NCI-H2081 (cell line): ENCODE data around the gene CTNNA3.
A peak's percentile ranks its signal among the peaks of the same experiment; 100 is the strongest.

Source experiments
- DNase-seq, 2 experiments: peaks; one replicate each; lab custom pipeline; 2025; lab: John Stamatoyannopoulos, UW

Gene CTNNA3

DNA sequence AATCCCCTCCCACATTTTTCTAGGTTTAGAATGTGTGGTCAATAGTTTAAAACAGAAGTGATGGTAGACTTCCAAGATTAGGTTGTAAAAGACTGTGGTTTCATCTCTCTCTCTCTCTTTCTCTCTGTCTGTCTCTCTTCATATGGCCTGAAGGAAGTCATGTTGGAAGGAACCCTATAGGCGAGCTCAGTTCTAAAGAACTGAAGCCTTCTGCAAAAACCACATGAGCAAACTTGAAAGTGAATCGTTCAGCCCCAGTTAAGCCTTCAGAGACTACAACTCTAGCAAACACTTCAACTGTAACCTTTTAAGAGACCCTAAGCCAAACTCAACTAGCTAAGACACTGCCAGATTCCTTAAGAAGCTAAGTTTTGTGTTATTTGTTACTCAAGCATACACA is 1477.7 kb downstream of the CTNNA3 start:
- DNase-seq = no peak

DNA sequence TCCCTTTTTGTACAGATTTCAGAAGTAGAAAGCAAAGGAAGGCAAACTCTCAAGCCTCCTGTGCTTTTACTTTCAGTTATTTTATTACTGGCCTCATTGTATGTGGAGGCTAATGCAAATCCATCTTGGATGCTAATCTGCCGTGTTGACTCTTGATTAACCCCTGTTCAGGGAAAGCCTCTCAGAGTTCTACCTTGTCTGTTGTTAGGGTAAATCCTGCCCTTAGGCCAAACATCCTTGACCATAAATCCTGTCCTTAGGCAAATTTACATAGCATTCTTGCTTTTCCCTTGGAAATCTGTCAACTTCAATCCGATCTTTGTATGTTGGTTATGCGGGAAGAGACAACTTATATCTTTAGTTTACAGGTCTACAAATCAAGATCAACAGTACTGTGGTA is 1480.1 kb downstream of the CTNNA3 start:
- DNase-seq = no peak

DNA sequence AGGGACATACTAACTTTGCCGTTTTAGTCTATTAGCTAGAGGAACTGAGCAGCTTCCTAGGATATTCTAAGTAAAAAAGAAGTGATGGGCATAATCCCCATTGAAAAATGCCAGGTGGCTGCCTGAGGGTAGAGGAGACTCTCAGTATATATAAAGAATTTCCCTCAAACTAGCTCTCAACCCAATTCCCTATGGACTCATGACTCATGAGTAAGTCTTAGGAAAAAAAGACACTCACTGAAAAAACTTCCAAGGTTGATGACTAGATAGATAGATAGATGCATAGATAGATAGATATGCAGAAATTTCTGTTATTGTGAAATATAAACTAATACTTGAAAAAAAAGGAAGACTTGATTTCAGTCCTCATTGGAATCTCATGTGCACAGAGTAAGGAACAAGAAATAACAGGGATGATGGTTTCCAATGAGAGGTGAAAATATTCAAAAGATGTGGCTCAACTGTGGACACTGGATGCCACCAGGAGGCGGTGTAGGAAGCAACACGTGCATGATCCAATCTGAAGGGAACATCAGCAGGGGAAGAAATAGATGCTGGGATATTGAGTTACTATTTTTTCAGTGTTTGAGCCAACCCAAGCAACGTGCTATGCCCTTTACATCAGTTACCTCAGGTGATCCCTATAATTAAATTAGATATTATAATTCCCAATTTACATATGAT is 1481.1 kb downstream of the CTNNA3 start:
- no peak for DNase-seq

DNA sequence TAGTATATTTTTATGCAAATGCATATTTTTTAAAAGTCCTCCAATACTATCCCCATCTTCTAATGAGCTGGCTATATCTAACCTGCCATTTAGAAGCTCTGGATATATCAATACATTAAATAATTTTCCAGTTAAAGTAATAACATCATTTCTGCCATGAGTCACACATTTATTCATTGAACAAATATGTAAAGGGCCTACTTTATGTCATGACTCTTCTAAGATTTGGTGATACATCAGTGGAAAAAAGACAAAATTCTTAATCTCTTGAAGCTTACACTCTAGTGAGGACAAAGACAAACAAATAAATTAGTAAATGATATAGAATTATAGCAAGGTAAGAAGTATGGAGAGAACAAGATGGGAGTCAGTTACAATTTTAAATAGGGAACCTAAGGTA is 1487.0 kb downstream of the CTNNA3 start:
- DNase-seq = no peak

DNA sequence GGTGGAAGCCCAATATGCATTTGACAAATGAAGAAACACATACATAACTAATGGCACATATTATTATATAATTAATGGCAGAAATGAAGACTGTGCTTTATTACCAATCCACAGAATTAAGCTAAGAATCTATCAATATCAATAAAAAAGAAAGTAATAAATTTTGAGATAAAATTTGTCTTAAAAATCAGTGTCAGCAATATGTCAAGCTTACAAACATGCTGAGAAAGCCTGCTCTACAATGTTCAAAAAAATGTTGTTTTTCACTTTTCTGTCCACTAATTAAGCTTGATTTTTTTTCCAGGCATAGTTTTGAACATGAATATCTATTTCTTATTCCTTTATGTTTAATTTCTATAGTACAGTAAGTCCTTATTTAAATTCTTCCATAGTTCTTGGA is 1491.2 kb downstream of the CTNNA3 start:
- no peak for DNase-seq

DNA sequence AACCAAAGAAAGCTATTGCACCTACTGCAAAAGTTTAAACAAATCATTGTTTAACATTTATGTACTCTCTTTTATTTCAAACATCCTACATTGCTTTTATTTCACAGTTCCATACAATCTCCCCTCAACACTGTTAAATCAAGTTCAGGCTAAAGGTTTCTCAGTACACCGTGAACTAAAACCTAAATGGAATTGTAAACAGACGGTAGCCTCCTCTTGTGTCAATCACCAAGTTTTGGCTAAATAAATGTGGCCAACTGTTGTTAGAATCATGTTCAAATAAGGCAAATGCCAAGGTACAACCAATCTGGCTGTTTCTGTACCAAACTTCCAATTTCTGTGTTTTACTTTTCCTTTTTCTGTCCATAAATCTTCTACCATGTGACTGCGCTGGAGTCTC is 1493.9 kb downstream of the CTNNA3 start:
- DNase-seq = no peak

DNA sequence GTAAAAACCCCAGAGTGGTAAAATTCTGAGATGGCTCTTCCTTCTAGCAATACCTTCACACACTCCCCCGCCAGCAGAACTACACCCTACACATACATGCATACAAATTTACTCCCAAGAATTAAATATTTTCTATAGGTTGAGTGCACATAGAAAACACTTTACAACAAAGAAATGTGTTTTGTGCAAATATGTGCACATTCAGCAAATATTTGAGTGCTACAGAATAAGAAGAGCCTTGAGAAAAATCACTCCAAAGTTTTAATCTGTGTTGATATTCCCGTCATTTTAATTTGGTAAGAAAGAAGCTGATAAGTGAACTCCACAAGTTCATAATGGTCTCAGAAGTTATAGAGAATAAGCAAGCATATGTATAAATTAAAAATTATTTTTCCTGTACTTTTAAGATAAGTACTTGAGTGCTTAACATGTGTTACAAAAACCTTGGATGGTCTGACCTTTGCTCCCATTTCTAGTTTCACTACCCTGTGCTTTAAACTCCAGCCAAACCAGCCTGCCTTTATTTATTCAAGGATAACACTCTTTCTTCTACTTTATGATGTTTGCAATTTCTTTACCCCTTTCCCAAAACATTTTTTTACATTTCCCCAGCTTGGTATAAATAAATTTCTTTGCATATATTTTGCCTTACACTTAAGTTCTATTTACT is 1503.7 kb downstream of the CTNNA3 start:
- no peak for DNase-seq

DNA sequence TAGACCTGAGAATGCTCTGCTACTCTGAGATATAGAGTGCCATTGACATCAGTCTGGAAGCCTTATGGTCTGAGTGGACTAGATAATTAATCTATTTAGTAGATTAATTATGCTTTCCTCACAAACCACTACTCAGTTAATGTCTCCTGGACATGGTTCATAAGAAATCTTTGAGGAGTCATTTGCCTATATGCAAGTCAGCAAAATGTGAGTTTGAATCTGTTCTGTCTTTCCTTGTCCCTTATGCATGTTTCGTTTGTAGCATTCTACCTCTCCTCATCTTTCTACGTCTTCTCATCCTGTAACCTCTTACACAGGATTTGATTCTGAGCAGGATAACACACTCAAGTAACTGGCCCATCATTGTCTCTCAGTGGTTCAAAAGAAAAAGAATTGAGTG is 1505.6 kb downstream of the CTNNA3 start:
- no peak for DNase-seq

DNA sequence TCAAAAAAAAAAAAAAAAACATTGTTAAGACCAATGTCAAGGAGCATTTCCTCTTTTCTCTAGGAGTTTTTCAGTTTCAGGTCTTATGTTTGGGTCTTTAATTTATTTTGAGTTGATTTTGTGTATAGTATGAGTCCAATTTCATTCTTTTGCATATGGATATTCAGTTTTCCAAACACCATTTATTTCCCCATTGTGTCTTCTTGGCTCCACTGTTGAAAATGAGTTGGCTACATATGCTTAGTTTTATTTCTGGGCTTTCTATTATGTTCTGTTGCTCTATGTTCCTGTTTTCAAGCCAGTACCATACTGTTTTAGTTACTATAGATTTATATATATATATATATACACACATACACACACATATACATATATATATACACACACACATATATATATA is 1506.7 kb downstream of the CTNNA3 start:
- no peak for DNase-seq

DNA sequence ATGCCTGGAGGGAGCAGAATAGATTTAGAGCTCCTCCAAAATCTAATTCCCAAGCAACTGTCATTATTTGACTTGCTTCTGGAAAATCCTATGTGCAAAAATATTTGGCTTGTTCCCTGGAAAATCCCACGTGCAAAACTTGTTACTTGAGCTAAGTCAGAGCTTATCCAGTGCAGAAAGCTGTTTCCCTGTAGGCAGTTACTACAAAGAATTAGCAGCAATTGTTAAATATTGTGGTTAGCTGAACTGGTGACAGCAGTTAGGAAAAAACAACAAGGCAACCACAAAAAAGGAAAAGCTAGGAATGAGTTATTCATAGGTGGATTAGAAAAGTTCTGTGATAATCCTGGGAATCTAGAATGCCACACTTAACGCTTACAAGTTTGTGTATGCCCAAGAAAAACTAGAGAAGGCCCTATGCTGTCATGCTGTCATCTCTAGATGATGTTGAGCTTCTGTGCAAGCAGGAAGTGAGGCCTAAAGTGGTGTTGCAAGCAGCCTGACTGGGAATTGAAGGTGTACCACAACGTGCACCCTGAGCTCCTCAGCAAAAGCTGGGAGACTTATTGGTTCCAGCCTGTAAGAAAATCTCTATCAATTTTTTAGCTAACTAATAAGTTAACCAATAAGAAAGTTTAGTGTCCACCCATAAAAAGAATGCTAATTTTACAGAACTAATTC is 1508.8 kb downstream of the CTNNA3 start:
- DNase-seq = no peak

DNA sequence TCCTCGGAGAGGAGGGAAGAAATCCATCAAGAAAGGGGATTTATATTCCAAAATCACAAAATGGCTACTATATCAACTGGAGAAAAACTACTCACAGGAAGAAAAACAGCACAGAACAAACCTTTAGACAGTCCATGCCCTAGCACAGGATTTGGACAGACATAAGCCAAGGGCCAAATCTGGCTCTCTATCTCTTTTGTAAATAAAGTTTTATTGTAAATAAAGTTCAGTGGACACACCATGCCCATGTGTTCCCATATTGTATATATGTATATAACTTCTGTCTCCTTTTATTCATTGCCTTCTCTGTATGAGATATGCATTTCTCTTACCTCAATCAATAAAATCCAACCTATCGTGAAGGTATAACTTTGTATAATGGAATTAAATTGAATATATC is 1513.0 kb downstream of the CTNNA3 start:
- DNase-seq = no peak

DNA sequence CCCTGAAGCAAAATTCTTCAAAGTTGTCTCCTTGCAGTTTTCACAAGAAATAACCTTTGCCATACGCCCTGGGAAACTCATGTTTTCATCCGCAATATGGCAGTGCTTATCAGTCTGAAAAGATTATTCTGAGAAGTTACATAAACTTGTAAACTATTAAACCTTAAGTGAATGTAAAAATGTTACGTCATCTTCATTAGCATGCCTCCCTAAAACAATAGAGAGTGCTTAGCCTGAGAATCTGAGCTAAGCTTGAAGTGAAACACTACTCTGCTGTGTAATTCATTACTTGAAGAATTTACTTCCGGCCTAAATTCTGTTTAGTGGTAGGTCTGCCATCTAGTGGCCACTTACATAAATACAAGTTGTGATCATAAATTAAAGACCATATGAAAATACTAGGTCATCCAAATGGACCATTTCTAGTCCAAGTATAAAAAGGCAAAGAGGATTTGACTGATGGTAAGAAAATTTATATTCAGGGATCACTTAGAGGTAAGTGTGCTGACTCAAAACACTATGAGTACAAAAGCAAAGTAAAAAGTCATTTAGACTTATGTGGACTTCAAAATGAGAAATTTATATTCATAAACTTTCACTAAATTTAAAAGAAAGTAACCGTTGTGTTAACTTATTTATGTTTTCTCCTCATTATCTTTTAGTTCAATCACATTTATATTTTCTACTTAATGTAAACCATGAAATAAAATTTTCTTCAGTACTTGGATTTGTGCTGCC is 1515.2 kb downstream of the CTNNA3 start:
- peak; percentile 31 to 52 for DNase-seq

DNA sequence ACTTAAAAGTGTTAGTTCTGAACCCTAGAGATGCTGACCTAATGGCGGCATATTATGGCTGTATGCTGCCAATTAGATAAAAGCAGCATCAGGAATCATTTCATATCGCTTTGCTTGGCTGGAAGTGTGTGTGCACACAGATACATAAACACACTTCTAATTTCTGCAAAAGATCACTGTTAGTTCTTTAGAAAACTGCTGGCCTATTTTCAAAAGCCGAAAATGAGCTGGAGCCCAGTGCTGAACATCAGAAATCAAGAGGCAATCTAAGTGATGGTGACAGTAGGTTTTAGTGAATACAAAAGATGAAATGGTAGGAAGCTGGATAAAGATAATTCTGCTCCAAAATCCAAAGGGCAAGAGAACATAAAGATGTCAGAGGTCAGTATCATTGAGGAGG is 1516.0 kb downstream of the CTNNA3 start:
- no peak for DNase-seq

DNA sequence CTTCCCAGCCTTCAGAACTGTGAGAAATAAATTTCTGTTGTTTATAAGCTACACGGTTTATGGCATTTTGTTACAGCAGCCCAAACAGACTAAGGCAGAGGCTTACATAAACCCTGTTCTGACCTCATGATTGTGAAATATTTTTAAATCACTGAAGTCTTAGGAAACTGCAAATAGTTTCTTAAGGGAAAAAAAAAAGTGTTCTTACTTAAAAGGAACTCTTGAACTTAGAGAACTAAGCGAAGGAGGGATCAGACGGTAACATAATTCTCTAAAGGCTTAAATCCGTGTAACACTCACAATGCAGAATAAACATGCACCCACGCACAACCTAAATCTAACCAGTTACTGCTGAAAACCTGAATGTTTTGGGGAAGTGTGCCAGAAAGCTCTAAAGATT is 1519.2 kb downstream of the CTNNA3 start:
- no peak for DNase-seq

DNA sequence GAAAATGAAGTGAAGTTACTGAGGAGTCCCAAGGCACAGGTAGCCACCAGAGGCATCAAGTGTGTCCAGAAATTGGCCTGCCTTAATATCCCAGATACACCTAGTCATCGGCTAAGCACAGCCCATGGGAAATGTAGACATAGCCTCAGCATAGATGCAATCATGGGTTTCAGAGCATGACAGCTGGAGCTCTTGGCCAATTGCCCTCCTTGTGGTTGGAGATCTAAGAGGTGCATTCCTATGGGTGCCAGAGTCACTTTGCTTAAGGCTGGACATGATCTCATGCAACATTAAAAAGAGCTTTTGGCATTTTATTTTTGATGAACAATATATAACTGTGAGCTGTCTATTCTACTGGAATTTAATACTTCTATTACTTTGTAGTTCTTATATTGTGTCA is 1528.2 kb downstream of the CTNNA3 start:
- DNase-seq = no peak

DNA sequence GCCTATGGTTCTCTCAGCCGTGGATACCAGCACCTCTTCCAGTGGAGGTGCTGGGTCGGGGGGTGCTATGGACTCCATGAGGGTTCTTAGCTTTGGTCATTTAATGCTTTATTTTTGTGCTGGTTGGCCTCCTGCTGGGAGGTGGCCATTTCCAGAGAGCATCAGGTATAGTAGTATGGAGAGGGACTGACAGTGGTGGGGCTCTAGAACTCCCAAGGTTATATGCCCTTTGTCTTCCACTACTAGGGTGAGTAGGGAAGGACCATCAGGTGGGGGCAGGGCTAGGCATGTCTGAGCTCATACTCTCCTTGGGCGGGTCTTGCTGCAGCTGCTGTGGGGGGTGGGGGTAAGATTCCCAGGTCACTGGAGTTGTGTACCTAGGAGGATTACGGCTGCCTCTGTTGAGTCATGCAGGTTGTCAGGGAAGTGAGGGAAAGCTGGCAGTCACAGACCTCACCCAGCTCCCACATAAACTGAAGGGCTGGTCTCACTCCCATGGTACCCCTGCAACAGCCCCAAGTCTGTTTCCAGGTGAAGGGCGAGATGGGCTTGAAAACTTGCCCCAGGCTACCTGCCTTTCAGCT is 1533.3 kb downstream of the CTNNA3 start:
- no peak for DNase-seq

DNA sequence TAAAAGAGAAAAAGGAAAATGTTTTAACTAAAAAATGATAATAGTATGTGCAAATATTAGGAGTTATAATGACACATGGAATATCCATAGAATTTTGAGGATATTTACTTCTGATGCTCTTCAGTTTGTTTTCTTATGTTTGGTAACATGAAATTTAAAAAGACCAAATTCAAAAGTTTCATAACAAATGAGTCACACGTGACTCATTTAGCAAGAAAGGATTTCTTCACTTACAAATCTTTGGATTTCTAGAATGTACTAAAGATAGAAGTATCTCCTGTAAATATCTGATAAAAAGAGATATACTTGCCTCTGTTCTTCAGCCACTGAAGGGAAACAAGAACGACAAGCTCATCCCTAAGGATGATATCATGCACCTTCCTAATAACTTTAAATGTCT is 1544.6 kb downstream of the CTNNA3 start:
- no peak for DNase-seq

DNA sequence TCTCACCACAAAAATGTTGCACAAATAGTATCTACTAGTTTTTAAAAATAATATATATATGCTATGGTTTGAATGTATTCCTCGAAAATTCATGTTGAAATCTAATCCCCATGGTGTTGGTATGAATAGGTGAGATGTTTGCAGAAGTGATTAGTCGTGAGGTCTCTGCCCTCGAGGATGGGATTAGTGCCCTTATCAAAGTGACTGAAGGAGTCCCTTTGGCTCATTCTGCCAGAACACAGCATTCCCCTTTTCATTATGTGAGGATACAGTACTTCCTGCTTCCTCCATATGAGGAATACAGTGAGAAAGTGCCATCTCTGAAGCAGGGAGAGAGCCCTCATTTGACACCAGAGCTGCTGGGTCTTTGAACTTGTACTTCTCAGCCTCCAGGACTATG is 1547.7 kb downstream of the CTNNA3 start:
- DNase-seq = no peak

DNA sequence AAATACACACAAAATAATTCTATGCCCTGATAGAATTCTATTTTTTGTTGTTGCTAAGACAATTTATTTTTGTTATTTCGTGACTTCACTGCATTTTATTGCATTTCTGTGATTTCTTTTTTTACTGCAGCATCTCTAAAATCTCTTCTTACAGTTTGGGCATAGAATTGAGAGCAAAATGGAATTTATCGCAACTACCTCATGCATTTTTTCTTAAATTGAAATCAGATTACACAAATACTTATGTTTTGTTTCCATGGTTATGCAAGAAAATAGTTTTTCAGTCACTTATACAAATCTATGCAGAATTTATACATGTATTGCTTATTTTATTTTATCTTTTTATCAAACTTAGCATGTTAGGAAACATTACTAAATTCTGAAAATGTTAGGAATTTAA is 1552.0 kb downstream of the CTNNA3 start:
- no peak for DNase-seq

DNA sequence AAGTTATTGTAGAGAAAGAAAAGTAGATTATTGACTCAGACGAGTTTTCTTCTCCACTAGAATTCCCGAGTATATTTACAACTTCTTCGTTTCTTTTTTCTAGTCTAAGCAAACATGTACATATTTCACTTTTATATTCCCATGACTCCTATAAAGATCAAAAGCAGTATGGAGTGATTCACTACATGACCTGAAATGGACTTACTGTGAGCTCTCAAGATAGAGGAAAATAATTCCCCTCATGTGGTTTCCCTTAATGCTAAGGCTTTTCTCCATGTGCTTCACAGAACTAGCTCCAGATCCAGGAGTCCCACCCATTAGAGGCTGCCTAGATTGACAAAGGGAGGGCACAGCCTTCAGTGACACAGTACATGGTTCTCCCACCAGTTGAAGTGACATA is 1593.2 kb downstream of the CTNNA3 start:
- no peak for DNase-seq

DNA sequence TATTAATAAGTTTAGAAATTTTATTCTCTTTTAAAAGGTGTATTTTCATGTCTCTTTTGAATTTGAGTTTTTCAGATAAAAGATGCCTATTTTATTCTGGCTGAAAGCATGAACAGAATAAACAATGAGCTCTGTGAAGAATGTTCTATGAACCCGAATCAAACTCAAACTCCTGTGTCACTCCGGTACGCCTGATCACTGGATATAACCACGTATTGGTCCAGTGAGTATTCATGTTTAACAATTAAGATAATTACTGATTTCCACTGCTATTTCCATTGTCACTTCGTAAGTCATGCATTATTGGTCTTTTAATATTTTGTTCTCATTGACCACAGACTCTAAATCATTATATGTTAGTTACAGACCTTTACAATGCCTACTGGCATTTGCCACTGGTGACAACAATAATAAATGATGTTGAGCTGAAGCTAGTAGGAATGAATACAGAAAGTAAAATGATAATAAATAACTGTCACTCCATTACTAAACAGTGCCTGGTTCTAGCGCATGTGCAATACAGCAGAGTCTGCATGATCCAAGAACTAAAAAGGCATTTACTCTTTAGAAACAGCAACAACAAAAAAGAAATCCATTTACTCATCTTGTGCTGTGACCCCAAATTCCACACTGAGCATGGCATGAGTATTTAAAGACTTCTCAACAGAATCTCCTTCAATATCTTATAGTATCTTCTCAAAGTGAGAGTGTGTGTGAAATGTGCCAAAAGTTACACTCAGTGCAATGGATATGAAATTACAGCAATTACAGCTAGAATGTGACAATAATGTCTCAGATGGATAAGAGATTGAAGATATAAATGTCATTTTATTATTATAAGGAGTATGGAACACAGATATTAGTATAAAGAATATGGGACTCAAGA is 1597.2 kb downstream of the CTNNA3 start:
- DNase-seq = no peak
